HG03095 (cell line): Measurements from ENCODE around the gene TJAP1.

Experiments
- ATAC-seq: cut with Tn5 transposase; IDR thresholded peaks from one replicate; pipeline ENCODE4 v1.9.1; 2021; ENCODE audit warnings: moderate library complexity; ENCODE audit not compliant: unreplicated experiment

Gene TJAP1

GRCh38 chr6:43503443-43503842 lies 26.1 kb downstream of the TJAP1 start:
- ATAC-seq, result no peak

DNA sequence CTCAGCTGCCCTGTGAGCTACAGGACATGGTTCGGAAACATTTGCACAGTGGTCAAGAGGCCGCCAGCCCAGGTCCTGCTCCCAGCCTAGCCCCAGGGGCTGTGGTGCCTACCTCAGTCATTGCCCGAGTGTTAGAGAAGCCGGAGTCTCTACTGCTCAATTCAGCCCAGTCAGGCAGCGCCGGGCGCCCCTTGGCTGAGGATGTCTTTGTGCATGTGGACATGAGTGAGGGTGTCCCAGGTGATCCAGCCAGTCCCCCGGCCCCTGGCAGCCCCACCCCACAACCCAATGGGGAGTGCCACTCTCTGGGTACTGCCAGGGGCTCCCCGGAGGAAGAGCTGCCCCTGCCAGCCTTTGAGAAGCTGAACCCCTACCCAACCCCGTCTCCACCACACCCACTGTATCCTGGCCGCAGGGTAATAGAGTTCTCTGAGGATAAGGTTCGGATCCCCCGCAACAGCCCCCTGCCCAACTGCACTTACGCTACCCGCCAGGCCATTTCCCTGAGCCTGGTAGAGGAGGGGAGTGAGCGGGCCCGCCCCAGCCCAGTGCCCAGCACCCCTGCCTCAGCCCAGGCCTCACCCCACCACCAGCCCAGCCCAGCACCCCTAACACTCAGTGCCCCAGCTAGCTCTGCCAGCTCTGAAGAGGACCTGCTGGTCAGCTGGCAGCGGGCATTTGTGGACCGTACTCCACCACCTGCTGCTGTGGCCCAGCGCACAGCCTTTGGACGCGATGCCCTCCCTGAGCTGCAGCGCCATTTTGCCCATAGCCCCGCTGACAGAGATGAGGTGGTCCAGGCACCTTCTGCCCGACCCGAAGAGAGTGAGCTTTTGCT lies 27.6 kb downstream of the TJAP1 start:
- ATAC-seq, result no peak

GRCh38 chr6:43505718-43506117 lies 28.3 kb downstream of the TJAP1 start:
- no peak for ATAC-seq

- no peak for ATAC-seq
Observed at GRCh38 chr6:43506171-43506570, 28.8 kb downstream of the TJAP1 start.

DNA sequence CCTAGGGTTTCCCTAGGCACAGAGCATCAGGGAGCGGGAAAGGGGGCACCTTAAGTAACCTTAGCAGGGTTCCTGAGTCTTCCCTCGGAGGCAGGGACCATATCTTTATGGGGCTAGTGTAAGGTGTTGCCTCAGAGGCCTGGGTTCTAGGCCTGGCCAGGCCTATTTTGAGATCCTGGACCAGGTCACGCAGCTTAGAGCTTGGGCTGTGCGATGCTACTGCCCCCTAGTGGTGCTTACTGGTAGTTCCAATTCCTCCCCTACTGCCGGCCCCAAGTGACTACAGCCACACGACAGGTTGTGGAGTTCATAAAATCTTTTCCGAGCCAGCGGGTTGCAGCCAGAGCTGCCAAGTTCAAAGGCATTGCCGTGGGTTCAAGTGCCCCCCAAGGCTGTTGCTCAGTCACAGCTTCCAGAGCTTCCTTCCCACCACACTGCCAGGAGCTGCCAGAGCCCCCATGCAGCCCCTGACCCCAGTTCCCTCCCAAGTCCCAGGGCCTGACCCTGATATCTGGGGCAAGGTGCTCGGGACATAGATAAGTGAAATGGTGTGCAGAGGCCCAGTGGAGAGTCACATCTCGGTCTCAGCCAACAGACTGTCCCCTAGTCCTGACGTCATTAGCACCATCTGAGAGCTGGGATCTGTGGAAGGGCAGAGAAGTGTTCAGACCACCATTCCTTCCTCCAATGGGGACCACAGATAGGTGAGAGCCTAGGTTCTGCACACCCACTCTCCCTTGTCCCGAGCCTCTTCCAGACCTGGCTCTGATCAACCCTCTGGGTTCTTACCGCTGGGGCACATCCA lies 29.5 kb downstream of the TJAP1 start:
- ATAC-seq, result no peak

- ATAC-seq, result no peak
Observed at GRCh38 chr6:43508481-43509141, 31.2 kb downstream of the TJAP1 start.

GRCh38 chr6:43509142-43509983 lies 32.0 kb downstream of the TJAP1 start:
- no peak for ATAC-seq

- peak; percentile 45 for ATAC-seq
Observed at GRCh38 chr6:43509984-43510826, 32.8 kb downstream of the TJAP1 start, which contains the start of gene LRRC73. LRRC73 (minus strand) TSS chr6:43510346; CDS start chr6:43509785, 561 bp downstream.

DNA sequence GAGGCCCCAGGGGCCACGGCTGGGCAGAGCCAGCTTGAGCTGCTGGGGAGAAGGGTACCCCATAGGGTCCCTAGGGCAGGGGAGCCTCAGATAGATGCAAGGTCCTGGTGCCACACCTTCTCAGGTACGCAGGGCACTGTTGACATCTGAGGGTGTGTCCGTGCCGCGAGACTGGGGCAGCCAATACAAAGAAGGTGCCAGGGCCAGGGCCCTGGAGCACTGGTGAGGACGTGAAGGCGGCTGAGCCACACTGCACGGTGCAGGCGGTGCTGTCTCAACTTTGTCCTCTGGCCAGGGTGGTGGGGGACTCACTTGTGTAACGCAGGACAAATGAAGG lies 33.4 kb downstream of the TJAP1 start:
- no peak for ATAC-seq

- no peak for ATAC-seq
Observed at GRCh38 chr6:43511824-43512415, 34.5 kb downstream of the TJAP1 start.

DNA sequence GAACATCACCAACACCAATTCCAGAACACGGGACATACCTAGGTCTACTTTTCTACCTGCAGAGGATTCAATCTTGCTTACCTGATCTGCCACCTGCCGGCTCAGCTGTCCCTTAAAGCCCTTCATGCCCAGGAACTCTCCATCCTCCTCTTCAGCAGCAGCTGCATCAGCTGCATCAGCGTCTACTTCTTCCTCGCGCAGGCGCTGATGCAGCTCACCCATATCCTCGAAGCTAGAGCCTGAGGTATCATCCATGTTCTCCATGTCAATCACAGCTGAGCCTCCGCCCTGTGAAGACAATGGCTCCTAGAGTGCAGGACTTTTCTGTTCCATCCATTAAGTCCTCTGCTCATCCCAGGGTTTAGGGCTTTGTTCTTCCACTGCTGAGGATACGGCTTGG lies 38.4 kb downstream of the TJAP1 start:
- no peak for ATAC-seq

GRCh38 chr6:43516367-43516696 lies 39.0 kb downstream of the TJAP1 start:
- ATAC-seq, result peak; percentile 3

DNA sequence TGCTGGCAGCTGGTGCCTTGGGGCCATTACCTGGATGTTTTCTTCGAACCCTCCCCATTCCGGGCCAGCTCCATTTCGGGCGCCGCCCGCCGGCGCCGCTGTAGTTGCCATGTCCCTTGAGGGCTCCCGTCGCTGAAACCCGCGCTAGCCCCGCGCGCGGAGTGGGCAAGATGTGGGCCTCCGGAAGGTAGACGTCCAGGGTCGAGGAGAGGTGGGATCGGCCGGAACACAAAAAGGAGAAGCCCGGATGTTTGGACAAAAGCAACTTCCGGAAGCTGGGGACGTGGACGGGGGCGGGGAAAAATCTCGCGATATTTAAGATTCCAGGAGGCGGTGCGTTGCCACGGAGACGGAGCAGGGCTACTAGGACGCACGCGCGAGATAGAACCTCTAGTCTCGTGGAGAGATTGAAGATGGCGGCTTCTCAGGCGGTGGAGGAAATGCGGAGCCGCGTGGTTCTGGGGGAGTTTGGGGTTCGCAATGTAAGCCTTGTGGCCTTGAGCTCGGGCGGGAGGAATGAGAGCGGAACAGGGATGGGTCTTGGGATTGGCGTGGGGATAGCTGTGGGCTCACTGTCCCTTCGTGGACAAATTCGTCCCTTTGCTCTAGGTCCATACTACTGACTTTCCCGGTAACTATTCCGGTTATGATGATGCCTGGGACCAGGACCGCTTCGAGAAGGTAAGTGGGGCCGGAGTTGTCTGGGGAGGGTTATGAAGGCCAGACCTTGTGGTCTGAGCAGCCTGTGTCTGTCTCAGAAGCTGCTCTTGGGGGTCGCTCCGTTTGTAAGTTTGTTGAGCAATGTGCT lies 39.5 kb downstream of the TJAP1 start, which contains the start of the genes POLR1C and YIPF3:
POLR1C (plus strand) TSS at position 393 of the 808 bp plus-strand sequence; CDS start at position 414, 21 bp downstream.
YIPF3 (minus strand) TSS at position 230 of the 808 bp plus-strand sequence; CDS start at position 111, 119 bp downstream.
- peak; percentile 75 for ATAC-seq

DNA sequence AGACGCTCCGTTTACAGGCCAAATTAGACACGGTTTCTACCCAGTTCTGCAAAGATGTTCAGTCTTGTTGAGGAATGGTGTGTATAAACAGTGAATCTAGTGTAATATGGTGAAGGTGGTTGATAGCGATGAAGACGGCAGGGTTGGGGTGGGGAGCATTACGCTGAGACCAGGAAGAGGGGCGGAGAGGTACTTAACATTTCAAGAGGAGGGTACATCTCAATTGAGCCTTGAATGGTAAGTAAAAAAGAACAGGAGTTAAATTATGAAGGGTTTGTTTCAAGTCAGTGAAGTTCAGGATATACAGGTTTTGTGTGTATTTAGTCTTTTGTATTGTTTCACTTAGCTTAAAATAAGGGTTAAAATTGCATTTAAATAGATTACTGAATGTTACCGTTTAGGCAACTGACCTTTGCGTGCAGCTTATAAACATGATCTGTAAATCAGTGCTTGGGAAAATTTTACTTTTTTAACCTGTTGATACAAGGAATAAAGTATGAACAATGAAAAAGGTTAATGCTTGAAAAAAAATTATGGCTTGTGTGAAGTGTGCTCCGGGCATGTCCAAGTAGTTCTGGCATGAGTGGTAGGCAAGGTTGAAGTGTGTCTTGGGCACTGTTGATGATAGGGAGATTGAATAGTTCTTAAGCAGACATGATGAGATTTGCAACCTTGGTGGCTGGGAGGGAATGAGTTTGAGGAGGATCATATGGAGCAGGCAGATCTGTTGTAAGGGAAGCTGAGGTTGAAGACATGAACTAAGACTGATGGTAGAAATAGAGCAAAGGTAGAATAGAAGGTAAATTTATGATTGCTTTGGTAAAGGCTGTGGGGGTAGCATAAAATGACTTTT lies 40.4 kb downstream of the TJAP1 start:
- ATAC-seq, result no peak

DNA sequence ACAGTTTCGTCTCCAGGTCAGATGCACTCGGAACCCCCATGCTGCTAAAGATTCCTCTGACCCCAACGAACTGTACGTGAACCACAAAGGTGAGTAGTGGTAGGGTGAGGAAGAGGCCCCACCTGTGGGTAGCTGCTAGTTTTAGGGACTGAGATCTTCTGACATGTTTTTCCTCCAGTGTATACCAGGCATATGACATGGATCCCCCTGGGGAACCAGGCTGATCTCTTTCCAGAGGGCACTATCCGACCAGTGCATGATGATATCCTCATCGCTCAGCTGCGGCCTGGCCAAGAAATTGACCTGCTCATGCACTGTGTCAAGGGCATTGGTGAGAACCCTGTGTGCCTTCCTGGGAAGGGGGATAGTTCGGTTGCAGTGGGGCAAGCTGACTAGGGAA lies 42.7 kb downstream of the TJAP1 start:
- no peak for ATAC-seq

- no peak for ATAC-seq
Observed at GRCh38 chr6:43521836-43522235, 44.5 kb downstream of the TJAP1 start.

- ATAC-seq, result no peak
Observed at GRCh38 chr6:43522547-43523261, 45.3 kb downstream of the TJAP1 start.
